ENCODE data around the gene RAB7A.

RAB7A gene

DNA sequence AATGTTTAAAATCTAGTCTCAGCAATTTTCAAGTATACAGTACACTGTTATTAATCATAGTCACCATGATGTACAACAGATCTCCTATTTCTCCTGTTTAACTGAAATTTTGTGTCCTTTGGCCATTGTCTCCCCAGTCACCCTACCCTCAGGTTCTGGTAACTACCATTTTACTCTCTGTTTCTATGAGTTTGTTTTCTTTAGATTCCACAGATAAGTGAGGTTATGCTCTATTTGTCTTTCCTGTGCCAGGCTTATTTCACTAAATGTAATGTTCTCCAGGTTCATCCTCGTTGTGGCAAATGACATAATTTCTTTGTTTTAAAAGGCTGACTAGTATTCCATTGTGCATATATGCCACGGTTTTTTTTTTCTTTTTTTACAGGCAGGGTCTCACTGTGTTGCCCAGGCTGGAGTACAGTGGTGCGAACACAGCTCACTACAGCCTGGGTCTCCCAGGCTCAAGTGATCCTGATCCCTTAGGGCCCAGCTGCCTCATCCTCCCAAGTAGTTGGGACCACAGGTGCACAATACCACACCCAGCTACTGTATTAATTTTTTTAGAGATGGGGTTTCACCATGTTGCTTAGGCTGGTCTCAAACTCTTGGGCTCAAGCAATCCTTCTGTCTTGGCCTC lies 50.0 kb downstream of the RAB7A start:
- TF ChIP-seq, protein P1, sequence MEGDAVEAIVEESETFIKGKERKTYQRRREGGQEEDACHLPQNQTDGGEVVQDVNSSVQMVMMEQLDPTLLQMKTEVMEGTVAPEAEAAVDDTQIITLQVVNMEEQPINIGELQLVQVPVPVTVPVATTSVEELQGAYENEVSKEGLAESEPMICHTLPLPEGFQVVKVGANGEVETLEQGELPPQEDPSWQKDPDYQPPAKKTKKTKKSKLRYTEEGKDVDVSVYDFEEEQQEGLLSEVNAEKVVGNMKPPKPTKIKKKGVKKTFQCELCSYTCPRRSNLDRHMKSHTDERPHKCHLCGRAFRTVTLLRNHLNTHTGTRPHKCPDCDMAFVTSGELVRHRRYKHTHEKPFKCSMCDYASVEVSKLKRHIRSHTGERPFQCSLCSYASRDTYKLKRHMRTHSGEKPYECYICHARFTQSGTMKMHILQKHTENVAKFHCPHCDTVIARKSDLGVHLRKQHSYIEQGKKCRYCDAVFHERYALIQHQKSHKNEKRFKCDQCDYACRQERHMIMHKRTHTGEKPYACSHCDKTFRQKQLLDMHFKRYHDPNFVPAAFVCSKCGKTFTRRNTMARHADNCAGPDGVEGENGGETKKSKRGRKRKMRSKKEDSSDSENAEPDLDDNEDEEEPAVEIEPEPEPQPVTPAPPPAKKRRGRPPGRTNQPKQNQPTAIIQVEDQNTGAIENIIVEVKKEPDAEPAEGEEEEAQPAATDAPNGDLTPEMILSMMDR (conservative IDR thresholded peaks at IDR 0.05): no peak
- H3K27ac ChIP-seq: peak overlapping the region; percentile 61

DNA sequence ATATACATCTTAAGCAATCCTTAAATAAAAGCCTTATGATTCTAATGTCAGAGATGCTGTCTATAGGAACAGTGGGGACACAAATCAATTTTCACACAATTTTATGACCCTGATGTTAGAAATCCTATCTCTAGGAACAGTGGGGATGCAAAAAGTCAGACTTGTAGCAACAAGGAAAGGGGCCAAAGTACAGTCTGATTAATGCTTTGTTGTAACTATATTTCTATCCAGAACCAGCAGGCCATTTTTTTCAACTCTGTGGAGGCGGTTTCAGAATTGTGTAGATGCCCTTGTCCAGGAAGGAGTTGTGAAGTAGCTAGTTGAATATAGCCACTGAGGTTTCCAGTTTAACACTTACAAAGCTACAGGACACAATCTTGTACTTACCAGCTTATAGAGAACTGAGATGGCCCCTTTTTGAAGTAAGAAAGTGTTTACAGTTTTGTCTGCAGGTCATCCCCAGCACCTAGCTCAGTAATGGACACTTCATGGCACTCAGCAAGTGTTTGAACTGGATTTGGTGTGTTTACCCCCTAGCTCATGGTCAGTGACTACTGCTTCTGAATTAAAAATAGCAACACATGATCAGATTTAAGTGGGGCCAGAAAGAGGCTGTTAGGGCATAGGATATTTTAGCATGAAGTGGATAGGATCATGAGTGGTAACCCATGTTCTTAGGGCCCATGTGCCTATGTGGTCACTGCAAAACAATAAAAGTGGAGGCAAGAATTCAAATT lies 54.3 kb downstream of the RAB7A start:
- TF ChIP-seq, protein P1 (conservative IDR thresholded peaks at IDR 0.05): no peak
- no peak overlapping the region for H3K27ac ChIP-seq

DNA sequence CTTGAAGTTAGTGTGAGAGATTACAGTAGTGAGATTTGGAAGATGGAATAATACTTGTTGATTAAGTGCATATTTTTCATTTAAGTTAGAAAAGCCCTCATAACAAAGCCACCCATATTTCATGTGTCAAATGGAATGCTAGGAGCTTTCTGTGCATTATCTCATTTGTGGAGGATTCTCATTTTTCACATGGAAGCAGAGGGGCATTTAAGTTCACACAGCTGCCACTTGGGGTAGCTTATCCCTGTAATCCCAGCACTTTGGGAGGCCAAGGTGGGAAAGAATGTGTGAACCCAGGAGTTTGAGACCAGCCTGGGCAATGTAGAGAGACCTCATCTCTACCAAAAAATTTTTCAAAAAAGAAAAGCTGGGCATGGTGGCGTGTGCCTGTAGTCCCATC lies 55.2 kb downstream of the RAB7A start:
- TF ChIP-seq, protein P1 (conservative IDR thresholded peaks at IDR 0.05): no peak
- no peak overlapping the region for H3K27ac ChIP-seq

DNA sequence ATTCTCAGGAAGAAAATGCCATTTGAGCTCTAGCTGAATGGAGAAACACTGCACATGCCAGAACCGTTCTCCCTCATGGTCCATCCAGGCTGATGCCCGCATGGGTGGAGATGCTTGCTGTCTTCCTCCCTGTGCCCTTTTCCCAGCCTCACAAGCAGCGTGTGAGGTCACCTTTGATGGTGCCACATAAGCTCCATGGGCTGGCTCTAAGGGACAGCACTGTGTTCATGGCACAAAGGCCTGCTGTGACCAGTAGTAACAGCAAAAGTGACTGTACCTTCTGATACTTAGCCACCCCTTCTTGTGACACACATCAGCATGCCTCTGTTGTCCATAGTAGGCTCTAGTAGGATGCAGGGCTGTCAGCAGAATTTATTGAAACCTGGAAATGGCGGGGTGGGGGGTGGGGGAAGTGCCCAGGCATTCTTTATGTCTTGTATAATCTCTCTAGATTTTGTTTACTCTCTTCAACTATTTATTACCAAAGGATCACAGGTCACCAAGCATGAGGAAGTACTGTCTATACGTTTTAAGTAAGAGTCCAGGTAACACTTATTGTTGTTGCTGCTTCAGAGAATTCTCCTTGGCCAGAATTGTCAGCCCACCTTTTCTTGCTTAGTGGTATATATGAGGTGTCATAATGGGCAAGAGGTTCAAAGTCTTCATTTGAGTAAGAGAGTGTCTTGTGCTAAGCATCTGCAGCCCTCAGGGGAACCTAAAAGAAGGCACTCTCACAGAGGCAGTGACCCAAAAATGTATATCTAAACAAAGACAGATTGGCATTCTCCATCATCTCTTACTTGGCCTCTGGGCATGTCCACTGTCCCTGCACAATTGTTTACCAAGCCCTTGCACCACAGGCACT lies 56.5 kb downstream of the RAB7A start:
- TF ChIP-seq, protein P1 (conservative IDR thresholded peaks at IDR 0.05): no peak
- no peak overlapping the region for H3K27ac ChIP-seq

DNA sequence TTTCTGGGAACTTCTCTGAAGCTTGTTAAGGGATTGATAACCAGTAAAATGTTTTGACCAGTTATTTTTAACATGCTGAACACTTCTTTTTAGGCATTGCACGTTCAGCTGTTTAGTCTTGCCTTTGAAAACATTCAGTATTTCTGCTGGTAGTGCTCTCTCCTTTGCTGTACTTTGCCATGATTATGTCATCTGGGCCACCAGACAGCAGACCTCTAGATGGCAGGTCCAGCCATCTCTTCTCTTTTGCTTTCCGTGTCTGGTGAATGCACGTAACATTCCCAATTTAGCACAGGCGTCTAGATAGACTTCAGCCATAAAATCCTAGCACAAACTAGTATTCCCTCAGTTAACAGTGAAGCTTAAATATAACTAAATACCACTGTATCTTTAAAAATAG lies 57.8 kb downstream of the RAB7A start:
- TF ChIP-seq, protein P1 (conservative IDR thresholded peaks at IDR 0.05): no peak
- H3K27ac ChIP-seq: no peak overlapping the region

DNA sequence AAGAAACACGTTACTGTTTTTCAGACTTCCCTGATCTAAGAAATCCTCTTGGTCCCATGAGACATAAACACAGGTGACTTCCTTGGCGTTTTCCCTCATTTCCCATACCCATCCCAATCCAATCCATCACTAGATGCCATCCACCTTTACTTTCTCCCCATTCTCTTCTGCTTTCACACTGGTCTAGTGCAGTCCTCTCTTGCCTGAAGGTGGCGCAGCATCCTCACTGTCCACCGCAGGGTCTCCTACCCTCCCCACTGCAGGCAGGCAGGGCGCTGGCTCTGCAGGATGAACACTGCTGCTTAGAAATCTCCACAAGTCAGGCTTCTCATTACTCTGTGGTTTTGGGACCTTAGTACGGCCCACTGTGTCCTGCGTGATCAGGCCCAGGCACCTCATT lies 58.2 kb downstream of the RAB7A start:
- TF ChIP-seq, protein P1 (conservative IDR thresholded peaks at IDR 0.05): no peak; the same call in 1 of the 2 replicates
- no peak overlapping the region for H3K27ac ChIP-seq

DNA sequence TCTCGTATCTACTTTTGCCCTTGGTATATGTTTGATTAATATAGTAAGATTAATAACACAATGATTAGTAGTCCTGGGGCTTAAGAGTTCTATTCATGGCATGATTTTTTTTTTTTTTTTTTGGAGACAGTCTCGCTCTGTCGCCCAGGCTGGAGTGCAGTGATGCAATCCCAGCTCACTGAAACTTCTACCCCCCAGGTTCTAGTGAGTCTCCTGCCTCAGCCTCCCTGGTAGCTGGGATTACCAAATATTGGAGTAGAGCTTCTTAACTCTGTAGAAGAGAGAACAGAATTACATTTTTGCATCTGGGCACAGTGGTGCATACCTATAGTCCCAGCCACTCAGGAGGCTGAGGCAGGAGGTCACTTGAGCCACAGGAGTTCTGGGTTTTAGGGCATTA lies 58.9 kb downstream of the RAB7A start:
- TF ChIP-seq, protein P1 (conservative IDR thresholded peaks at IDR 0.05): no peak
- H3K27ac ChIP-seq: no peak overlapping the region

Data from VCaP (cell line).